Transverse colon (tissue), 4 donors: Measurements from ENCODE around the gene SFN.

ENCODE experiments used
- EP300 ChIP-seq: sonication (generic); formaldehyde crosslinking; IDR thresholded peaks from one replicate; pipeline ENCODE4 v1.6.1; 2017; ENCODE audit warnings: antibody characterized with exemption, low read depth
- POLR2A ChIP-seq: fragments of 450-650 bp; IDR thresholded peaks from one replicate; pipeline ENCODE4 v1.6.1; 2016; ENCODE audit warnings: antibody characterized with exemption, mild to moderate bottlenecking, moderate library complexity
- POLR2AphosphoS5 ChIP-seq, 3 donors: sonication (generic); formaldehyde crosslinking; IDR thresholded peaks; one replicate each; pipeline ENCODE4 v1.6.1; 2016; ENCODE audit warnings: antibody characterized with exemption in 3 of 3
- TF ChIP-seq, protein P1 (sequence below), 5 experiments: fragments of 200-600 bp in 3 of 5; fragments of 450-650 bp in 2 of 5; sonication (generic) in 3 of 5; IDR thresholded peaks; 1 replicate in 2 of 5; 2 replicates in 3 of 5; pipeline ENCODE4 v1.5.1; 2016 to 2017; ENCODE audit warnings: antibody characterized with exemption in 5 of 5, inconsistent platforms in 3 of 5, mild to moderate bottlenecking in 2 of 5, moderate library complexity in 1 of 5

DNA sequence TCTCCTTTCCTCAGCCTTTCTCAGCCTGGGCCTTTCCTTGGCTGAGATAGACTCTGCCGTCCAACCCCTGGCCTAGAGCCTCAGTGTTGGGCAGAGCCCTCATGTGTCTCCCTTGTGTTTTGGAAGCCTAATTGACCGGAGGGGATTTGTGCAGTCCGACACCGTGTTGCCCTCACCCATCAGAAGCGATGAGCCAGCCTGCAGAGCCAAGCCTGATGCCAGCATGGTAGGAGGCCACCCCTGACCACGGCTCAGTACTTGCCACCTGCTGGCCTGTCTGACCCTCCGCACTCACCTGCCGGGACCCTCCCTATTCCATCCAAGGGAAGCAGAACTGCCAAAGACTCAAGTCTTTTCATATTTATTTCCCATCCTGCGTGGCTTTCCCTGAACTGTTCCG, 9.3 kb upstream of the SFN start:
- TF ChIP-seq, protein P1, sequence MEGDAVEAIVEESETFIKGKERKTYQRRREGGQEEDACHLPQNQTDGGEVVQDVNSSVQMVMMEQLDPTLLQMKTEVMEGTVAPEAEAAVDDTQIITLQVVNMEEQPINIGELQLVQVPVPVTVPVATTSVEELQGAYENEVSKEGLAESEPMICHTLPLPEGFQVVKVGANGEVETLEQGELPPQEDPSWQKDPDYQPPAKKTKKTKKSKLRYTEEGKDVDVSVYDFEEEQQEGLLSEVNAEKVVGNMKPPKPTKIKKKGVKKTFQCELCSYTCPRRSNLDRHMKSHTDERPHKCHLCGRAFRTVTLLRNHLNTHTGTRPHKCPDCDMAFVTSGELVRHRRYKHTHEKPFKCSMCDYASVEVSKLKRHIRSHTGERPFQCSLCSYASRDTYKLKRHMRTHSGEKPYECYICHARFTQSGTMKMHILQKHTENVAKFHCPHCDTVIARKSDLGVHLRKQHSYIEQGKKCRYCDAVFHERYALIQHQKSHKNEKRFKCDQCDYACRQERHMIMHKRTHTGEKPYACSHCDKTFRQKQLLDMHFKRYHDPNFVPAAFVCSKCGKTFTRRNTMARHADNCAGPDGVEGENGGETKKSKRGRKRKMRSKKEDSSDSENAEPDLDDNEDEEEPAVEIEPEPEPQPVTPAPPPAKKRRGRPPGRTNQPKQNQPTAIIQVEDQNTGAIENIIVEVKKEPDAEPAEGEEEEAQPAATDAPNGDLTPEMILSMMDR (IDR thresholded peaks at IDR 0.05): no peak
- TF ChIP-seq POLR2AphosphoS5 (IDR thresholded peaks at IDR 0.05) (no peak), POLR2A (no peak), EP300 (no peak)
